HepG2 (cell line): ENCODE data around the gene STXBP4. TPM values are rescaled to one million over a fixed set of nuclear protein-coding genes. Genes with fewer than 3 reads are reported as not detected.

Source experiments
- AGO1 ChIP-seq: fragments of 200-400 bp; formaldehyde crosslinking; IDR thresholded peaks from 2 replicates; pipeline ENCODE4 v1.6.1; 2017; ENCODE audit warnings: mild to moderate bottlenecking, low read depth, low read length, moderate library complexity; ENCODE audit not compliant: poor library complexity, severe bottlenecking
- DPF2 ChIP-seq: sonication (generic); formaldehyde crosslinking; IDR thresholded peaks from 2 replicates; pipeline ENCODE4 v1.4.0; 2020; ENCODE audit warnings: mild to moderate bottlenecking, low read depth, missing genetic modification reagents, borderline replicate concordance
- HCFC1 ChIP-seq: fragments of 150-350 bp; IDR thresholded peaks from 2 replicates; pipeline ENCODE4 v1.6.1; 2014; ENCODE audit warnings: low read depth, low read length
- HDAC1 ChIP-seq: sonication (generic); formaldehyde crosslinking; IDR thresholded peaks from 2 replicates; pipeline ENCODE4 v1.5.1; 2020; ENCODE audit warnings: mild to moderate bottlenecking, missing genetic modification reagents
- JUND ChIP-seq: sonication (generic); formaldehyde crosslinking; IDR thresholded peaks from 2 replicates; pipeline ENCODE4 v1.8.0; 2022; ENCODE audit warnings: mild to moderate bottlenecking, missing genetic modification reagents
- KLF9 ChIP-seq: IDR thresholded peaks from 2 replicates; pipeline ENCODE4 v1.6.1; 2016; ENCODE audit warnings: low read depth
- LRRFIP1 ChIP-seq: sonication (generic); formaldehyde crosslinking; conservative IDR thresholded peaks from 2 replicates; pipeline ENCODE4 v1.4.0; 2020; ENCODE audit warnings: missing genetic modification reagents
- MAF1 ChIP-seq: sonication (generic); formaldehyde crosslinking; IDR thresholded peaks from 2 replicates; pipeline ENCODE4 v1.5.0; 2020; ENCODE audit warnings: missing genetic modification reagents, borderline replicate concordance
- NFYC ChIP-seq: IDR thresholded peaks from 2 replicates; pipeline ENCODE4 v1.6.1; 2016; ENCODE audit warnings: missing genetic modification reagents, missing compliant biosample characterization
- PHF21A ChIP-seq: sonication (generic); formaldehyde crosslinking; IDR thresholded peaks from 2 replicates; pipeline ENCODE4 v1.5.0; 2020; ENCODE audit warnings: mild to moderate bottlenecking, missing genetic modification reagents
- POGK ChIP-seq: sonication (generic); formaldehyde crosslinking; conservative IDR thresholded peaks from 2 replicates; pipeline ENCODE4 v1.8.0; 2022; ENCODE audit warnings: mild to moderate bottlenecking, moderate library complexity, missing genetic modification reagents
- SALL1 ChIP-seq: sonication (generic); formaldehyde crosslinking; IDR thresholded peaks from 2 replicates; pipeline ENCODE4 v1.8.0; 2022; ENCODE audit warnings: mild to moderate bottlenecking, missing genetic modification reagents
- STAT5B ChIP-seq: sonication (generic); formaldehyde crosslinking; IDR thresholded peaks from 2 replicates; pipeline ENCODE4 v1.4.0; 2020; ENCODE audit warnings: missing genetic modification reagents
- TBX2 ChIP-seq: sonication (generic); formaldehyde crosslinking; IDR thresholded peaks from 2 replicates; pipeline ENCODE4 v1.5.0; 2020; ENCODE audit warnings: missing genetic modification reagents, mild to moderate bottlenecking, borderline replicate concordance
- ZBTB1 ChIP-seq: sonication (generic); formaldehyde crosslinking; IDR thresholded peaks from 2 replicates; pipeline ENCODE4 v1.4.0; 2020; ENCODE audit warnings: missing genetic modification reagents, borderline replicate concordance
- ZBTB42 ChIP-seq: sonication (generic); formaldehyde crosslinking; IDR thresholded peaks from 2 replicates; pipeline ENCODE4 v1.5.0; 2020; ENCODE audit warnings: mild to moderate bottlenecking, missing genetic modification reagents
- ZNF142 ChIP-seq: sonication (generic); formaldehyde crosslinking; IDR thresholded peaks from 2 replicates; pipeline ENCODE4 v1.4.0; 2020; ENCODE audit warnings: missing genetic modification reagents
- ZNF441 ChIP-seq: sonication (generic); formaldehyde crosslinking; IDR thresholded peaks from 2 replicates; pipeline ENCODE4 v1.7.0; 2021; ENCODE audit warnings: missing genetic modification reagents, borderline replicate concordance
- ZNF660 ChIP-seq: sonication (generic); formaldehyde crosslinking; IDR thresholded peaks from 2 replicates; pipeline ENCODE4 v1.5.1; 2020; ENCODE audit warnings: mild to moderate bottlenecking, low read depth, missing genetic modification reagents, borderline replicate concordance
- ZNF768 ChIP-seq: sonication (generic); formaldehyde crosslinking; IDR thresholded peaks from 2 replicates; pipeline ENCODE4 v1.4.0; 2020; ENCODE audit warnings: missing genetic modification reagents
- ZNF781 ChIP-seq: sonication (generic); formaldehyde crosslinking; IDR thresholded peaks from 2 replicates; pipeline ENCODE4 v1.5.1; 2020; ENCODE audit warnings: borderline replicate concordance, mild to moderate bottlenecking, missing genetic modification reagents; ENCODE audit errors: not compliant biosample characterization
- polyA plus RNA-seq, 8 experiments: library from polyadenylated mRNA; depleted of rRNA in 3 of 8; stranded (reverse) in 7 of 8; unstranded in 1 of 8; fragments of >200 nt; fragmentation: Illumina TruSeq in 4 of 8; extraction: Trizol in 4 of 8; gene quantifications; 2 replicates each; pipeline versions ENCODE4 v1.2.1 to v1.2.3, GENCODE V29; 2011 to 2016; ENCODE audit warnings: low read depth in 4 of 8, missing spikeins in 1 of 8, mixed read lengths in 1 of 8; ENCODE audit not compliant: insufficient read depth in 1 of 8
- total RNA-seq, 5 experiments: library from RNA; depleted of rRNA; stranded (reverse); fragments of >200 nt; fragmentation: Illumina TruSeq; extraction: Trizol; gene quantifications; 2 replicates each; pipeline ENCODE4 v1.2.3, GENCODE V29; 2016; ENCODE audit warnings: low read depth in 1 of 5

The STXBP4 gene
- total and polyA plus RNA-seq, 2 of the 13 experiments (the other 11 are each of a cell fraction or from before 2014, with no cell fraction given), result 8.5 to 36.1 TPM

GRCh38 chr17:54967621-54968261 is 824 bp upstream of the STXBP4 start (continued):
- TF ChIP-seq HDAC1 (CRISPR knock-in tag) (no peak), NFYC (CRISPR knock-in tag) (no peak), ZNF768 (CRISPR knock-in tag) (no peak), POGK (CRISPR knock-in tag) (no peak), ZNF660 (CRISPR knock-in tag) (no peak), DPF2 (CRISPR knock-in tag) (no peak), LRRFIP1 (CRISPR knock-in tag) (no peak), ZBTB1 (CRISPR knock-in tag) (no peak), MAF1 (no peak), ZNF142 (CRISPR knock-in tag) (no peak), SALL1 (CRISPR knock-in tag) (no peak), KLF9 (CRISPR knock-in tag) (no peak), TBX2 (CRISPR knock-in tag) (no peak), HCFC1 (no peak), ZNF781 (CRISPR knock-in tag) (no peak), STAT5B (CRISPR knock-in tag) (no peak), ZBTB42 (CRISPR knock-in tag) (no peak), PHF21A (CRISPR knock-in tag) (no peak), ZNF441 (CRISPR knock-in tag) (no peak), JUND (CRISPR knock-in tag) (no peak), AGO1 (no peak)
